AG04450 (cell line): ENCODE measurements around the gene USH1C. TPM values are rescaled to one million over a fixed set of nuclear protein-coding genes. Genes with fewer than 3 reads are reported as not detected.

Experiments used
- CTCF ChIA-PET: fragments of 300-600, 350-600 bp; formaldehyde crosslinking; extraction: SDS; loops from one replicate; lab custom pipeline; 2022; ENCODE audit warnings: antibody characterized with exemption, inconsistent platforms; lab: Charles Lee
- POLR2A ChIA-PET: fragments of 350-600 bp; formaldehyde crosslinking; extraction: SDS; loops from one replicate; lab custom pipeline; 2021; ENCODE audit warnings: antibody characterized with exemption, inconsistent platforms; lab: Yijun Ruan, JAX
- DNase-seq: peaks from one replicate; pipeline ENCODE4 v3.0.0-alpha.2; 2011; ENCODE audit warnings: low read depth, low spot score
- H3K27ac ChIP-seq: one replicate; pipeline ENCODE4 v1.5.1; 2012; ENCODE audit warnings: low read depth, low read length, control low read depth
- H3K27me3 ChIP-seq: one replicate; pipeline ENCODE4 v1.6.0; 2012; ENCODE audit warnings: low read length; ENCODE audit not compliant: control insufficient read depth, insufficient read depth
- H3K4me3 ChIP-seq: 2 replicates; pipeline ENCODE4 v1.5.1; 2011; ENCODE audit warnings: mild to moderate bottlenecking, low read depth, low read length, control low read depth
- H3K9me3 ChIP-seq: 2 replicates; pipeline ENCODE4 v1.5.1; 2012; ENCODE audit warnings: low read length; ENCODE audit not compliant: control insufficient read depth, insufficient read depth
- polyA plus RNA-seq: library from polyadenylated mRNA; depleted of rRNA; stranded (reverse); fragments of >200 nt; gene quantifications from 2 replicates; pipeline ENCODE4 v1.2.3, GENCODE V29; 2011
- TF ChIP-seq, protein P1 (sequence below): IDR thresholded peaks from 2 replicates; pipeline ENCODE4 v1.5.1; 2011; ENCODE audit warnings: low read depth, low read length, control low read depth, inconsistent platforms

USH1C gene
- polyA plus RNA-seq, 1 experiment: not detected

DNA sequence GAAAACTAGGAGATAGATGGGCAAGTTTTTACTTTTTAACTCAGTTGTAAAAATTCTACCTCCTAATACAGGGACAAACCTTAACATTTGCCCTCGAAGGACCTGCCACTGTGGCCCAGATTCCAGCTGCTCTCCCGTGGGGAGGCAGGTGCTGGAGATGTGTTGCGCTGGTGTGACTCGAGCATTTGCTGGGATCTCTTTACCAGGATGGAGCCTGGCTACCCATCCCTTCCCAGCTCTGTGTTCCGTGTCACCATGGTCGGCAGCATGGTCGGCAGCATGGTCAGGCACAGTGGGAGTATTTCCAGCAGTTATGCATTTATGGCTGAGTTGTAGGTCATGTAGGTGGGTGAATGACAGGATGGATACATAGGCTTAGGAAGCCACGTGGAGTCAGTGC, 44.0 kb upstream of the USH1C start:
- Histone ChIP-seq H3K4me3 (no peak overlapping the region), H3K27me3 (peaks cover 4% of the 10 kb centered on the region), H3K27ac (no peak overlapping the region), H3K9me3 (no peaks in the 10 kb centered on the region)
- TF ChIP-seq, protein P1, sequence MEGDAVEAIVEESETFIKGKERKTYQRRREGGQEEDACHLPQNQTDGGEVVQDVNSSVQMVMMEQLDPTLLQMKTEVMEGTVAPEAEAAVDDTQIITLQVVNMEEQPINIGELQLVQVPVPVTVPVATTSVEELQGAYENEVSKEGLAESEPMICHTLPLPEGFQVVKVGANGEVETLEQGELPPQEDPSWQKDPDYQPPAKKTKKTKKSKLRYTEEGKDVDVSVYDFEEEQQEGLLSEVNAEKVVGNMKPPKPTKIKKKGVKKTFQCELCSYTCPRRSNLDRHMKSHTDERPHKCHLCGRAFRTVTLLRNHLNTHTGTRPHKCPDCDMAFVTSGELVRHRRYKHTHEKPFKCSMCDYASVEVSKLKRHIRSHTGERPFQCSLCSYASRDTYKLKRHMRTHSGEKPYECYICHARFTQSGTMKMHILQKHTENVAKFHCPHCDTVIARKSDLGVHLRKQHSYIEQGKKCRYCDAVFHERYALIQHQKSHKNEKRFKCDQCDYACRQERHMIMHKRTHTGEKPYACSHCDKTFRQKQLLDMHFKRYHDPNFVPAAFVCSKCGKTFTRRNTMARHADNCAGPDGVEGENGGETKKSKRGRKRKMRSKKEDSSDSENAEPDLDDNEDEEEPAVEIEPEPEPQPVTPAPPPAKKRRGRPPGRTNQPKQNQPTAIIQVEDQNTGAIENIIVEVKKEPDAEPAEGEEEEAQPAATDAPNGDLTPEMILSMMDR: no peak
- POLR2A ChIA-PET: no interaction called here
- no peak for DNase-seq
- CTCF ChIA-PET: no interaction called here

DNA sequence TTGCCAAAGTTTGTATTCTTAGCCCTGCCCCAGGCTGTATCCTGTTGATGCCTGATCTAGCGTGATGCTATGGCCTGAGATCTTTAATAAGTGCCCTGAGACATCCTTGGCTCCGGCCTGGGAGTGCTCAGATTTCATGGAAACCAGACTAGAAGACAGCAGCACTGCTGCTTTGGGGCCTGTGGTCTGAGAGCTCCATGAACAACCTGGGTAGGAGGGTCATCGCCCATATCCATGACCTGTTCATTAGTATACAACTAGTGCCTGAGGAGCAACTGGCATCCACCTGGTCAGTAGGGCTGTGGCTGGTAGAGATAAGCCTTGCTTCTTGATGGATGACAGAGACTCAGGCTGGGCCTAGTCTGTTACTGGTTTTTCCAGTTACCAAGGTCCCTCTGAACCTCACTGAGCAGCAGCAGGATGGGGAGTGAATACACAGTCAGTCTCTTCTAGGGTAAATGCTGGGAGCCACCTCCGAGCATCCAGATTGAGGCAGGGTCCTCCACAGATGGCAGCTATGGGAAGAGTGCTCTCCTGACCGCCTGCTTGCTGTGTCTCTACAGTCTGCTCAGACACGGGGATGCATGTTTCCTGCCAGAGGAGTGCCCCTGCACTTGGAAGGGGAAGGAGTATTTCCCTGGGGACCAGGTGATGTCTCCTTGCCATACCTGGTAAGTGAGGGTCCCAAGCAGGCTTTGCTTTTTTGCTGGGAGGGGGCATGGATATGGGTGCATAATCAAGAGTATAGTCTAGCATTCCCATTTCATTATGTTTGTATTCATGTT, 41.9 kb upstream of the USH1C start:
- ChIA-PET POLR2A (no interaction called here), CTCF (no interaction called here)
- Histone ChIP-seq H3K9me3 (no peaks in the 10 kb centered on the region), H3K27me3 (peaks cover 4% of the 10 kb centered on the region), H3K27ac (no peak overlapping the region), H3K4me3 (no peak overlapping the region)
- TF ChIP-seq, protein P1: no peak
- DNase-seq: no peak

- Histone ChIP-seq H3K27me3 (no peaks in the 10 kb centered on the region), H3K9me3 (no peaks in the 10 kb centered on the region), H3K27ac (no peak overlapping the region), H3K4me3 (no peak overlapping the region)
- POLR2A ChIA-PET: no interaction called here
- CTCF ChIA-PET: no interaction called here
- no peak for DNase-seq
- TF ChIP-seq, protein P1: no peak
These were observed 37.5 kb upstream of the USH1C start for GRCh38 chr11:17581732-17582053.

GRCh38 chr11:17581036-17581731, 37.0 kb upstream of the USH1C start:
- POLR2A ChIA-PET: no interaction called here
- no peak overlapping the region for H3K4me3 ChIP-seq
- CTCF ChIA-PET: no interaction called here
- no peak overlapping the region for H3K27ac ChIP-seq
- TF ChIP-seq, protein P1: no peak
- no peaks in the 10 kb centered on the region for H3K9me3 ChIP-seq
- no peak for DNase-seq
- H3K27me3 ChIP-seq: no peaks in the 10 kb centered on the region

GRCh38 chr11:17580271-17580670, 36.1 kb upstream of the USH1C start:
- Histone ChIP-seq H3K27me3 (no peaks in the 10 kb centered on the region), H3K9me3 (no peaks in the 10 kb centered on the region), H3K27ac (no peak overlapping the region), H3K4me3 (no peak overlapping the region)
- TF ChIP-seq, protein P1: no peak
- ChIA-PET CTCF (no interaction called here), POLR2A (no interaction called here)
- DNase-seq: no peak
